SH-SY5Y (cell line): ENCODE results near the gene LENG1.

Experiments
- GATA2 ChIP-seq: IDR thresholded peaks from 2 replicates; pipeline ENCODE4 v1.6.1; 2011; ENCODE audit warnings: mild to moderate bottlenecking, low read depth, low read length
- GATA3 ChIP-seq: IDR thresholded peaks from 2 replicates; pipeline ENCODE4 v1.6.1; 2011; ENCODE audit warnings: low read depth, mild to moderate bottlenecking, low read length, moderate library complexity

DNA sequence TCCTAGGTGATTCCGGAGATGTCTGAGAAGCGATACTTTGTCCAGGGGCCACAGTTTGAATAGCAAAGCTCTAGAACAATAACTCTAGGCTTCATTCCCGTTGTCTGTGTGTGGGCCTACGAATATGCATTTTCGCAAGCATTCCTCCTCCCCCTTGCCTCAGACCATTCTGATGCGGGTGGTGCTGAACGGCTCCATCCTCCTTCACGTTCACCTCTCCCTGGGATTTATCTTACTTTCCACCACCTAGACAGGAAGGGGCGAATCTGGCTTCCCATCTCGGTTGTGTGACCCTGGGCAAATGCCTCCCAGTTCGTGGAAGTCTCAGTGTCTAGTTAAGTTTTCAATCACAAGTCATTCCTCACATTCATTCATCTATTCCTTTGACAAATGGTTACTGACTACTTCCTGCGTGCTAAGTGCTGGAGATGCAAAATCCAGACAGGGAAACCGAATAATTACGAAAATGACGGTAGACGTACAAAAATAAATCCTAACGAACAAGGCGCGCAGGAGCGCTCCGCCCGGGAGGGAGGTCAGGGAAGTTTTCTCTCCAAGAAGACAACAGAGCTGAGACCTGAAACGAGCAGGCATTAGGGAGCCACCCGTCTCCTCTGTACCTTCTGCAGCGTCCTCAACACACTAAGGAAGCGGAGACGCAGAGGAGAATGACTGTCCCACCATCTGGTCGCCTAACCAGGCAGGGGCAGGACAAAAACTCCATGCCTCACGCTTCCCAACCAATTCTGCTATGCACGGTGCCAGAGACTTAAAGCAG lies 23.2 kb downstream of the LENG1 start:
- no peak for TF ChIP-seq GATA2
- TF ChIP-seq GATA3, result no peak
